Aorta (tissue), 5 donors: ENCODE data around the gene TMCC3. TPM values are rescaled to one million over a fixed set of nuclear protein-coding genes. Genes with fewer than 3 reads are reported as not detected.
"Not testable (repeated sequence)": the region's sequence is repeated elsewhere in the genome, so short reads cannot be mapped to it uniquely, and the experiment has no call there.

Experiments used
- ATAC-seq: fragments of 200-7000 bp; cut with Tn5 transposase; one replicate; pipeline ENCODE4 v1.9.1; 2022; ENCODE audit warnings: moderate library complexity; ENCODE audit not compliant: low FRiP score
- DNase-seq, 2 donors: peaks; one replicate each; pipeline ENCODE4 v3.0.0-alpha.2; 2020
- H3K27ac ChIP-seq, 2 donors: one replicate each; pipeline ENCODE4 v1.5.1; 2013; ENCODE audit warnings: low read length in 2 of 2, mild to moderate bottlenecking in 2 of 2, moderate library complexity in 2 of 2, control low read depth in 1 of 2, inconsistent platforms in 1 of 2, low read depth in 1 of 2
- H3K27me3 ChIP-seq, 2 donors: one replicate each; pipeline ENCODE4 v1.6.1; 2013; ENCODE audit warnings: control low read depth in 1 of 2, low read length in 1 of 2, mild to moderate bottlenecking in 1 of 2, moderate library complexity in 1 of 2; ENCODE audit not compliant: insufficient read depth in 2 of 2, control insufficient read depth in 1 of 2
- H3K36me3 ChIP-seq, 2 donors: one replicate each; pipeline ENCODE4 v1.6.1; 2013; ENCODE audit warnings: control low read depth in 1 of 2, low read length in 1 of 2, mild to moderate bottlenecking in 1 of 2; ENCODE audit not compliant: insufficient read depth in 2 of 2, control insufficient read depth in 1 of 2
- H3K4me1 ChIP-seq, 2 donors: one replicate each; pipeline ENCODE4 v1.6.1; 2013; ENCODE audit warnings: low read length in 2 of 2, control low read depth in 1 of 2, mild to moderate bottlenecking in 1 of 2, moderate library complexity in 1 of 2; ENCODE audit not compliant: insufficient read depth in 2 of 2, control insufficient read depth in 1 of 2
- H3K4me3 ChIP-seq, 2 donors: one replicate each; pipeline ENCODE4 v1.5.1; 2013; ENCODE audit warnings: low read length in 2 of 2, control low read depth in 1 of 2, mild to moderate bottlenecking in 1 of 2
- H3K9me3 ChIP-seq: one replicate; pipeline ENCODE4 v1.6.1; 2013; ENCODE audit warnings: mild to moderate bottlenecking, low read length; ENCODE audit not compliant: control insufficient read depth
- WGBS, 2 donors: extraction: QIAGEN DNeasy Blood & Tissue Kit; methylation state at CpG; one replicate each; pipeline ENCODE4 v1.1.7; 2013; 5-methylcytosine and 5-hydroxymethylcytosine counted together
- intact Hi-C, 2 donors: fragments of 100-400 bp; cut with DNase I; formaldehyde crosslinking; loops; one replicate each; pipeline versions ENCODE4 v1.14.2 to v1.15.0; 2022
- polyA plus RNA-seq, 2 donors: library from polyadenylated mRNA; stranded (reverse); fragments of 200-250 nt; gene quantifications; one replicate each; pipeline ENCODE4 v1.2.3, GENCODE V29; 2013
- total RNA-seq, 2 donors: library from RNA; stranded (reverse); fragmentation: NEBNext Ultra II Directional; extraction: Animal tissue kit (Norgen Biotek cat#: 25700); gene quantifications; one replicate each; pipeline ENCODE4 v1.2.1, GENCODE V29; 2021
- donor health status: healthy with polysubstance abuse.
- donor health status: Bipolar disorder and iron deficiency.
- donor health status: DM: no; HTN: no; CAD: no.
- donor health status: DM: no; HTN: no; CAD: no.
- donor health status: DM: yes; HTN: yes; CAD: no.

The TMCC3 gene
- total and polyA plus RNA-seq, 4 donors = 0.74 to 16.8 (median 12.5) TPM

DNA sequence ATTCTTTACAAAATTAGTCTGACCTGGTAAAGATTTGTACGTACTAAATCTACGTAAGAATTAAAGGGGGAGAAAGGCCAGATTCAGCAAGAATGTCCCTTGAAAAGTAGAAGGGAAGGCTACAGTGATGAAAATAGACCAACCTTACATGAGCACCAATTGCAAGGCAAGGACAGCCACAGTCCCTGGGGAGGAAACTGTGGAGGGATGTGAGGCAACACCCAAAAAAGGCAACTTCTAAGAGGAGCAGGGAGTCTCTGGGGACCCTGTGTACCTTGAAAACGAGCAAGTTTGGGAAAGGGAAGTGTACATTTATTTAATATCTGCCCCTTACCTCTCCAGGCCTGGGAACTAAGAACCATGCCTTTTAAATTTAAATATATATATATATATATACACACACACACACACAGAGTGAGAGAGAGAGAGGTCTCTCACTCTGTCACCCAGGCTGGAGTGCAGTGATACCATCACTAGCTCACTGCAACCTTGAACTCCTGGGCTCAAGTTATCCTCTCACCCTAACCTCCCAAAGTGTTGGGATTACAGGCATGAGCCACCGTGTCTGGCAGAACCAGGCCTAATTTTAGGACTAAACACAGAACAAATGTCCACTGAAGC is 56.4 kb downstream of the TMCC3 start:
- intact Hi-C loops = no loop called here
- no peak for ATAC-seq

GRCh38 chr12:94592723-94593122 is 57.6 kb downstream of the TMCC3 start:
- WGBS, 2 donors = 93 to 98% methylated on average over 9 of the region's 9 CpGs
- H3K4me3 ChIP-seq, H3K4me1 ChIP-seq, H3K36me3 ChIP-seq, H3K9me3 ChIP-seq, DNase-seq, ATAC-seq, intact Hi-C loops, H3K27me3 ChIP-seq, H3K27ac ChIP-seq: not testable (repeated sequence)

More for the DNA sequence above, 56.4 kb downstream of the TMCC3 start:
- H3K9me3 ChIP-seq = no peaks in the 10 kb centered on the region
- no peaks in the 10 kb centered on the region for H3K27me3 ChIP-seq
- 45 to 57% methylated on average over 4 of the region's 4 CpGs for WGBS, 2 donors
- no peak overlapping the region for H3K4me3 ChIP-seq
- no peak for DNase-seq
- H3K4me1 ChIP-seq = no peaks in the 10 kb centered on the region
- H3K36me3 ChIP-seq = no peaks in the 10 kb centered on the region
- no peak overlapping the region for H3K27ac ChIP-seq

GRCh38 chr12:94592080-94592479 is 58.3 kb downstream of the TMCC3 start:
- H3K27ac ChIP-seq = no peak overlapping the region
- no peaks in the 10 kb centered on the region for H3K4me1 ChIP-seq
- no peak overlapping the region for H3K4me3 ChIP-seq
- H3K27me3 ChIP-seq = no peaks in the 10 kb centered on the region
- intact Hi-C loops = no loop called here
- no peaks in the 10 kb centered on the region for H3K36me3 ChIP-seq
- DNase-seq (no peak), ATAC-seq (no peak)
- no peaks in the 10 kb centered on the region for H3K9me3 ChIP-seq
- 92% methylated on average over 6 of the region's 6 CpGs for WGBS, 2 donors

DNA sequence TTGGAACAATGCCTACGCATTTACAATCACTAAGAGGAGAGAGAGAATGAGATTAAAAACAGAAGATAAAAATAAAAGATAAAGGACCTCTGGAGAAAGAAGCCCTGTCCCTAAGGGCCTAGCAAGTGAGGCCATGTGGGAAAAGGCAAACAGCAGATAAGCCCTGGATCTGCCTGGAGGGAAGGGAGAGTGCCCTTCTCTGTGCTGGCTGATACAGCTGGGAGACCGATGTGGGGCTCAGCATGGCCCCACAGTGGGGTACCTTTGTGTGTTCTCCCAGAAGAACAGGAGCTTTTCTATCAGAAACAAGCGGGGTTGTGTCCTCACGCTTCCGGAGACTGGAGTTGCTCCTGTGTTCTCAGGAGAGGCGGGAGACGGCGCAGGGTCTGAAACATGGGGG is 59.9 kb downstream of the TMCC3 start:
- no peaks in the 10 kb centered on the region for H3K4me1 ChIP-seq
- 75 to 81% methylated on average over 8 of the region's 8 CpGs for WGBS, 2 donors
- no peak for DNase-seq
- no peak for ATAC-seq
- H3K27ac ChIP-seq = no peak overlapping the region
- no peaks in the 10 kb centered on the region for H3K9me3 ChIP-seq
- intact Hi-C loops = no loop called here
- no peaks in the 10 kb centered on the region for H3K27me3 ChIP-seq
- no peak overlapping the region for H3K4me3 ChIP-seq
- no peaks in the 10 kb centered on the region for H3K36me3 ChIP-seq

GRCh38 chr12:94589591-94590001 is 60.8 kb downstream of the TMCC3 start:
- H3K27me3 ChIP-seq = no peaks in the 10 kb centered on the region
- DNase-seq = no peak
- no peak for ATAC-seq
- intact Hi-C loops = no loop called here
- H3K4me1 ChIP-seq = no peaks in the 10 kb centered on the region
- H3K27ac ChIP-seq = no peak overlapping the region
- no peak overlapping the region for H3K4me3 ChIP-seq
- 87 to 88% methylated on average over 5 of the region's 5 CpGs for WGBS, 2 donors
- H3K36me3 ChIP-seq = no peaks in the 10 kb centered on the region
- H3K9me3 ChIP-seq = no peaks in the 10 kb centered on the region

DNA sequence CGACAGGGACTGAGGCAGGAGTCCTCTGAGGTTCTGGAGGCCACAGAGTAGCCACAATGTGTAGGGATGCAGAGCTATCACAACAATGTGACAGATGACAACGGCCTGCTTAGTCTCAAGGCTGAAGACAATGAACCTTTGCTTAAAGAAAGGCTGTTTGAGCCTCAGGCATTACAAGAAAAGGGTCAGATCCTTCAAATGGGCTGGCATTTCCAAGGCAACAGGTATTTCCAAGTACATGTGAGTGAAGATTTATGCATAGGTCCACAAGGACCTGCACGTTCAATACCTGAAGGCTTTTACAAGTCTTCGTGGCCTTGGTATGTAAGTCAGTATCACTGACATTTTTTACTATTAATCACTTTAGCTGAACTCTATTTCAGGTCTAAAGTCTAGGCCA is 62.0 kb downstream of the TMCC3 start:
- Histone ChIP-seq H3K27ac (no peak overlapping the region), H3K9me3 (no peaks in the 10 kb centered on the region), H3K4me3 (no peak overlapping the region), H3K4me1 (no peaks in the 10 kb centered on the region), H3K36me3 (no peaks in the 10 kb centered on the region), H3K27me3 (no peaks in the 10 kb centered on the region)
- 82 to 95% methylated on average over 4 of the region's 4 CpGs for WGBS, 2 donors
- ATAC-seq (no peak), DNase-seq (no peak)
- intact Hi-C loops = no loop called here

- intact Hi-C loops = no loop called here
- no peaks in the 10 kb centered on the region for H3K27me3 ChIP-seq
- no peak overlapping the region for H3K27ac ChIP-seq
- H3K4me1 ChIP-seq = no peaks in the 10 kb centered on the region
- H3K4me3 ChIP-seq = no peak overlapping the region
- peak; percentile 56 for ATAC-seq
- whole genome bisulfite sequencing, 2 donors = 85 to 87% methylated on average over 14 of the region's 14 CpGs
- H3K36me3 ChIP-seq = no peaks in the 10 kb centered on the region
- no peak for DNase-seq
- no peaks in the 10 kb centered on the region for H3K9me3 ChIP-seq
These were observed 62.8 kb downstream of the TMCC3 start for GRCh38 chr12:94587266-94588241.

DNA sequence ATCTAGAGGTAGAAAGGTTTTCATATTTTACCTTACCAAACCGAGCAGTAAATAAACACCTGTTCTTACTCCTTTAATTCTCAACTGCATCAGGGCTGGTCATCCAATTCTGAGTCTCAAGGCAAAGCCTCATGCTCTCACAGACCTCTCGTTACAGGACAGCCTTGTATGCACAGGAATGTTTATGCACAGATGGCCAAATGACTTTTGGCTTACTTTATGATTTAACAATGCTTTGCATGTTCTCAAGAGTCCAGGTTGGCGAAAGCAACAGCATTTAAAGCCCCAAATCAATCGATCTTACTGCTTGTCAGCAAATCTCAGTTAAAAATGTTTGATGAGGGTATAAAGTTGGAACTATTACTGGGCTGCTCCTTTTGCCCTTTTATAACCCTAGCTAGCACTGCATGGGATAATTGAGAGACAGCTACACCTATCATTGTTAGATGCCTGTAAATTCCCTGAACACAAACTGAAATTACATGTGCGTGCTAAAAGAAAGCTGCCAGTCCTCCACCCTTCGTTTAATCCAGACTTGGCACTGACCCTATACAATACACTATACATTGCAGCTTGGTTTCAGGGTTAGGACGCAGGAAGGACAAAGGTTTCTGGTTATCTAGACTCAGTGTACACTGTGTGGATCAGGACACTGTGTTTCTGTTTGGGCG is 63.6 kb downstream of the TMCC3 start:
- Histone ChIP-seq H3K36me3 (no peaks in the 10 kb centered on the region), H3K27me3 (no peaks in the 10 kb centered on the region), H3K4me3 (no peak overlapping the region), H3K27ac (no peak overlapping the region), H3K9me3 (no peaks in the 10 kb centered on the region), H3K4me1 (no peaks in the 10 kb centered on the region)
- ATAC-seq (no peak), DNase-seq (no peak)
- 31 to 33% methylated on average over 8 of the region's 8 CpGs for WGBS, 2 donors
- intact Hi-C loops = no loop called here
